Neuronal stem cell (in vitro differentiated cells): Measurements from ENCODE around the gene BIRC6.
A peak's percentile ranks its signal among the peaks of the same experiment; 100 is the strongest.

Experiments
- DNase-seq: peaks from one replicate; pipeline ENCODE4 v3.0.0-alpha.2; 2013; ENCODE audit warnings: low spot score
- H2AFZ ChIP-seq: one replicate; pipeline ENCODE4 v1.6.1; 2013; ENCODE audit warnings: mild to moderate bottlenecking, low read length, inconsistent platforms
- H2AK5ac ChIP-seq: 2 replicates; pipeline ENCODE4 v1.6.1; 2013; ENCODE audit warnings: low read depth, mild to moderate bottlenecking, inconsistent platforms, low read length, moderate library complexity, mixed read lengths
- H2BK120ac ChIP-seq: 2 replicates; pipeline ENCODE4 v1.6.1; 2013; ENCODE audit warnings: low read depth, mild to moderate bottlenecking, inconsistent platforms, low read length, moderate library complexity, mixed read lengths
- H2BK12ac ChIP-seq: one replicate; pipeline ENCODE4 v1.6.1; 2013; ENCODE audit warnings: low read length, inconsistent platforms
- H2BK15ac ChIP-seq: 2 replicates; pipeline ENCODE4 v1.6.1; 2013; ENCODE audit warnings: mild to moderate bottlenecking, low read length, inconsistent platforms, mixed read lengths
- H2BK5ac ChIP-seq: one replicate; pipeline ENCODE4 v1.6.1; 2013; ENCODE audit warnings: inconsistent platforms, mild to moderate bottlenecking, low read length, moderate library complexity
- H3K14ac ChIP-seq: one replicate; pipeline ENCODE4 v1.6.1; 2013; ENCODE audit warnings: low read length, inconsistent platforms
- H3K18ac ChIP-seq: 2 replicates; pipeline ENCODE4 v1.6.1; 2013; ENCODE audit warnings: low read length, inconsistent platforms
- H3K23ac ChIP-seq: 2 replicates; pipeline ENCODE4 v1.6.1; 2013; ENCODE audit warnings: low read depth, mild to moderate bottlenecking, mixed read lengths, low read length, inconsistent platforms; ENCODE audit not compliant: poor library complexity
- H3K27ac ChIP-seq: replicated peaks from 3 replicates; pipeline ENCODE4 v1.5.1; 2013; ENCODE audit warnings: low read length, inconsistent platforms
- H3K27me3 ChIP-seq, 3 experiments: 2 replicates each; pipeline ENCODE4 v1.6.1; 2013; ENCODE audit warnings: low read length in 3 of 3, mild to moderate bottlenecking in 2 of 3, inconsistent platforms in 1 of 3, low read depth in 1 of 3, mixed read lengths in 1 of 3, moderate library complexity in 1 of 3; ENCODE audit not compliant: control insufficient read depth in 3 of 3, insufficient read depth in 3 of 3
- H3K36me3 ChIP-seq, 2 donors: replicated peaks in 1 of 2; 2 replicates each; pipeline ENCODE4 v1.6.1; 2013; ENCODE audit warnings: low read length in 2 of 2; ENCODE audit not compliant: control insufficient read depth in 2 of 2, insufficient read depth in 2 of 2
- H3K4ac ChIP-seq: 2 replicates; pipeline ENCODE4 v1.6.1; 2013; ENCODE audit warnings: inconsistent platforms, mild to moderate bottlenecking, low read length, moderate library complexity
- H3K4me1 ChIP-seq, 2 donors: 1 replicate in 1 of 2; 2 replicates in 1 of 2; pipeline ENCODE4 v1.6.1; 2013; ENCODE audit warnings: low read length in 2 of 2, low read depth in 1 of 2; ENCODE audit not compliant: control insufficient read depth in 2 of 2, insufficient read depth in 1 of 2
- H3K4me2 ChIP-seq: one replicate; pipeline ENCODE4 v1.6.1; 2013; ENCODE audit warnings: mild to moderate bottlenecking, low read length, inconsistent platforms; ENCODE audit not compliant: insufficient read depth, poor library complexity, severe bottlenecking
- H3K4me3 ChIP-seq, 2 donors: 2 replicates each; pipeline ENCODE4 v1.5.1; 2013; ENCODE audit warnings: low read length in 2 of 2, mild to moderate bottlenecking in 2 of 2, inconsistent platforms in 1 of 2, moderate library complexity in 1 of 2
- H3K79me1 ChIP-seq: one replicate; pipeline ENCODE4 v1.6.1; 2013; ENCODE audit warnings: low read depth, mild to moderate bottlenecking, inconsistent platforms, low read length, moderate library complexity
- H3K9ac ChIP-seq: one replicate; pipeline ENCODE4 v1.6.1; 2013; ENCODE audit warnings: mild to moderate bottlenecking, low read depth, low read length, inconsistent platforms; ENCODE audit not compliant: poor library complexity
- H3K9me3 ChIP-seq, 2 donors: replicated peaks in 1 of 2; 2 replicates each; pipeline versions ENCODE3 to v1.6.1; 2013; ENCODE audit warnings: low read length in 2 of 2, mild to moderate bottlenecking in 2 of 2, inconsistent platforms in 1 of 2, low read depth in 1 of 2, mixed read lengths in 1 of 2, moderate library complexity in 1 of 2; ENCODE audit not compliant: control insufficient read depth in 2 of 2, insufficient read depth in 1 of 2
- H4K8ac ChIP-seq: one replicate; pipeline ENCODE4 v1.6.1; 2013; ENCODE audit warnings: low read depth, mild to moderate bottlenecking, inconsistent platforms, low read length, moderate library complexity
- H4K91ac ChIP-seq: one replicate; pipeline ENCODE4 v1.6.1; 2013; ENCODE audit warnings: low read length, low read depth, mild to moderate bottlenecking, inconsistent platforms; ENCODE audit not compliant: poor library complexity
- WGBS, 2 donors: extraction: QIAGEN DNeasy Blood & Tissue Kit; methylation state at CpG; one replicate each; pipeline ENCODE4 v1.1.7; 2013; ENCODE audit warnings: missing lambda C conversion rate in 2 of 2, mixed read lengths in 1 of 2; ENCODE audit not compliant: insufficient read length in 2 of 2, insufficient replicate concordance in 1 of 2; ENCODE audit errors: extremely low coverage in 2 of 2; 5-methylcytosine and 5-hydroxymethylcytosine counted together

BIRC6 gene

DNA sequence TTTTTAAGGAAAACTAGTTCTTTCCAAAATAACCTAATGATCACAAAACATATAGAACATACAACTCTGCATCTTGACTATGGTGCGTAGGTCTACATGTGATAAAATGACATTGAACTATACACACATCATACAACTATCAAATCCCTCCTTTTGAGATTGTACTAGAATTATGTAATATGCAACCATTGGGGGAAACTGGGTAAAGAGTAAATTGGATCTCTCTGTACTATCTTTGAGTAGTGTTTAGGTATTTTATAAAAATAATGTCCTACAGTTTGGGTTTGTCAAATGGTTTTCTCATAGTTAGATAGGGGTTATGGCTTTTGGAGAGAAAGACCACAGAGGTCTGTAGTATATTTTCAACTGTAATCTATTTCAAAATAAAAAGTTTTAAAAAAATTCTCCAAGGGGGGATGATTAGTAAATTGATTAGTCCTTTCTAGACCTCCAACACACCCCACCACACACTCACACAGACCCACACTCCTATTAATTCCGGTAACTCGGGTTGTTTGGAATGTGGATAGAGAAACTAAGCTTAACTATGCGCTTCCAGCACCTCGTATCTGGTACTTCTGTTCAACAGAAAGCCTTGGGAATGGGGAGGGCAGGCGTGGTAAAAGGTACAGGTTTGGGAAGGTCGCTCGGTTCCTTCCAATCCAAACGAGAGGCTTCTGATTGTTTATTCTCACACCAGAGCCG is 695 bp upstream of the BIRC6 start:
- H3K4me1 ChIP-seq, result peaks cover 2 to 7% of the 10 kb centered on the region in 2 donors
- no peak overlapping the region for H2BK12ac ChIP-seq
- H3K9ac ChIP-seq, result peak overlapping the region; percentile 92
- DNase-seq, result no peak
- peak overlapping the region; percentile 96 for H3K14ac ChIP-seq
- peak overlapping the region; percentile 91 for H3K27ac ChIP-seq
- H2AK5ac ChIP-seq, result no peak overlapping the region
- peak overlapping the region; percentile 99 for H2BK5ac ChIP-seq
- H4K8ac ChIP-seq, result no peak overlapping the region
- no peak overlapping the region for H3K4ac ChIP-seq
- no peak overlapping the region for H2BK120ac ChIP-seq
- H3K9me3 ChIP-seq, result no peaks in the 10 kb centered on the region
- H3K27me3 ChIP-seq, result no peaks in the 10 kb centered on the region
- no peaks in the 10 kb centered on the region for H3K79me1 ChIP-seq
- H3K23ac ChIP-seq, result peak overlapping the region; percentile 93
- H3K18ac ChIP-seq, result peak overlapping the region; percentile 99
- H4K91ac ChIP-seq, result peak overlapping the region; percentile 50
- peak overlapping the region; percentile 99 to 100 for H3K4me3 ChIP-seq
- H2AFZ ChIP-seq, result peak overlapping the region; percentile 98
- peak overlapping the region; percentile 63 for H3K4me2 ChIP-seq
- peak overlapping the region; percentile 87 for H2BK15ac ChIP-seq
- WGBS, 2 donors, result no CpG with 5 or more reads among the region's 10 CpGs
- peaks cover 0 to 19% of the 10 kb centered on the region in 2 donors for H3K36me3 ChIP-seq

- Histone ChIP-seq H3K79me1 (no peaks in the 10 kb centered on the region), H2AFZ (peak overlapping the region; percentile 98), H3K4ac (peak overlapping the region; percentile 71), H2BK12ac (peak overlapping the region; percentile 24), H3K4me3 (peak overlapping the region; percentile 96 to 99), H3K36me3 (peaks cover 0 to 28% of the 10 kb centered on the region in 2 donors), H2BK15ac (peak overlapping the region; percentile 95), H4K8ac (peak overlapping the region; percentile 65), H2BK120ac (peak overlapping the region; percentile 65), H3K14ac (peak overlapping the region; percentile 95), H2BK5ac (peak overlapping the region; percentile 99), H3K23ac (peak overlapping the region; percentile 93), H3K27ac (peak overlapping the region; percentile 92), H3K18ac (peak overlapping the region; percentile 95), H3K4me2 (peak overlapping the region; percentile 51), H3K4me1 (peaks cover 2 to 7% of the 10 kb centered on the region in 2 donors), H4K91ac (no peak overlapping the region), H3K9ac (peak overlapping the region; percentile 99), H3K27me3 (no peaks in the 10 kb centered on the region), H3K9me3 (no peaks in the 10 kb centered on the region), H2AK5ac (peak overlapping the region; percentile 99)
- WGBS, 2 donors, result no CpG with 5 or more reads among the region's 65 CpGs
- no peak for DNase-seq
Observed at GRCh38 chr2:32357318-32358110, 691 bp downstream of the BIRC6 start.

DNA sequence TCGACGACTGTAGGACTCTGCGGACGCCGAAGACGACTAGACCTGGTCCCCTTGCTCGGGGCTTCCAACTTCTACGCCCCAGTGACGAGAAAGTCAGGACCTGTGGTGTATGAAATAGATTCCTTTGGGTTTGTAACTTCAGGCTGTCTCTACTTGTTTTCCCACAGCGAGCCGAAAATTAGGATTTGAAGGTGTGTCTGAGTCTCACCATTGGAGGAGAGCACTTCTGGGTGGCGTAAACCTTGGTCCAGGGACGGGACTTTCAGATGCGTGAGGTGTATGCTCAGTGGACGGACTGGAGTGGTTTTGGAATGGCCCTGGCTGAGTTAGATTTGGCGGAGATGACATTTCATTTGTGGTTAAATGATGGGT is 1.3 kb downstream of the BIRC6 start:
- Histone ChIP-seq H3K18ac (no peak overlapping the region), H3K4me1 (peaks cover 2 to 7% of the 10 kb centered on the region in 2 donors), H3K79me1 (peaks cover 2% of the 10 kb centered on the region), H3K36me3 (peaks cover 0 to 28% of the 10 kb centered on the region in 2 donors), H2BK15ac (no peak overlapping the region), H2AFZ (no peak overlapping the region), H3K4me3 (peak overlapping the region; percentile 76 to 99), H3K9ac (no peak overlapping the region), H2AK5ac (no peak overlapping the region), H4K91ac (no peak overlapping the region), H3K4ac (no peak overlapping the region), H3K4me2 (peak overlapping the region; percentile 72), H3K9me3 (no peaks in the 10 kb centered on the region), H3K27ac (peak overlapping the region; percentile 44), H3K14ac (no peak overlapping the region), H3K23ac (no peak overlapping the region), H2BK12ac (no peak overlapping the region), H3K27me3 (no peaks in the 10 kb centered on the region), H4K8ac (no peak overlapping the region), H2BK120ac (no peak overlapping the region), H2BK5ac (no peak overlapping the region)
- 100% methylated on average over 1 of the region's 16 CpGs; no CpG with 5 or more reads in 1 of the 2 donors for WGBS, 2 donors
- peak; percentile 3 for DNase-seq

- WGBS, 2 donors, result no CpG with 5 or more reads among the region's 4 CpGs
- H3K27ac ChIP-seq, result no peak overlapping the region
Observed at GRCh38 chr2:32360416-32360815, 3.6 kb downstream of the BIRC6 start.

More at GRCh38 chr2:32360416-32360815, 3.6 kb downstream of the BIRC6 start:
- H3K4me2 ChIP-seq, result no peak overlapping the region
- no peak overlapping the region for H2BK5ac ChIP-seq
- no peak overlapping the region for H2AFZ ChIP-seq
- no peak overlapping the region for H2BK15ac ChIP-seq
- H3K14ac ChIP-seq, result no peak overlapping the region
- H3K4ac ChIP-seq, result no peak overlapping the region
- no peak overlapping the region for H4K91ac ChIP-seq
- no peaks in the 10 kb centered on the region for H3K9me3 ChIP-seq
- peaks cover 2% of the 10 kb centered on the region for H3K79me1 ChIP-seq
- H4K8ac ChIP-seq, result no peak overlapping the region
- H3K4me3 ChIP-seq, result no peak overlapping the region
- no peak for DNase-seq
- no peak overlapping the region for H2BK120ac ChIP-seq
- peaks cover 0 to 28% of the 10 kb centered on the region in 2 donors for H3K36me3 ChIP-seq
- H3K4me1 ChIP-seq, result peaks cover 2 to 7% of the 10 kb centered on the region in 2 donors
- no peaks in the 10 kb centered on the region for H3K27me3 ChIP-seq
- H3K9ac ChIP-seq, result no peak overlapping the region
- no peak overlapping the region for H2BK12ac ChIP-seq
- no peak overlapping the region for H3K23ac ChIP-seq
- H2AK5ac ChIP-seq, result no peak overlapping the region
- H3K18ac ChIP-seq, result no peak overlapping the region
